ENCODE data around the gene AKAP7. TPM values are rescaled to one million over a fixed set of nuclear protein-coding genes. Genes with fewer than 3 reads are reported as not detected.

AKAP7 gene
- total RNA-seq, 1 experiment from 2014 or later, result 3.1 TPM

DNA sequence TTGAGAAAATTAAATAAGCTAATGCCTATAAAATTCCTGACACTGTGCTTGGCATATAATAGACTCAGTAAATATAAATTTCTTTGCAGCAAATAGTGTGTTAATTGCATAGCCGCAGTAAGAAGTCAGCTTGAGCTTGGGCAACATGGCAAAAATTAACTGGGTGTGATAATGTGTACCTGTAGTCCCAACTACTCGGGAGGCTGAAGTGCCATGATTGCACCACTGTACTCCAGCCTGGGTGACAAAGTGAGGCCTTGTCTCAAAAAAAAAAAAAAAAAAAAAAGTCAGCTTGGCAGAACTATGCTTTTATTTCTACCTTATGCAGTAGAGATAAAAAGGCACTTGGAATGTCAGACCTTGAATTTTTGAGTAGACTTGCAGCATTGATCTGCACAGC lies 121.8 kb downstream of the AKAP7 start (continued):
- TF ChIP-seq REST (IDR thresholded peaks at IDR 0.05; ENCODE audit: low read depth) (no peak), POLR2AphosphoS5 (IDR thresholded peaks at IDR 0.05; ENCODE audit: low read depth, low read length) (no peak), ELF1 (IDR thresholded peaks at IDR 0.05; ENCODE audit: borderline replicate concordance, low read depth) (no peak), JUND (IDR thresholded peaks at IDR 0.05) (no peak)
- TF ChIP-seq, protein P1, sequence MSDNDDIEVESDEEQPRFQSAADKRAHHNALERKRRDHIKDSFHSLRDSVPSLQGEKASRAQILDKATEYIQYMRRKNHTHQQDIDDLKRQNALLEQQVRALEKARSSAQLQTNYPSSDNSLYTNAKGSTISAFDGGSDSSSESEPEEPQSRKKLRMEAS (IDR thresholded peaks at IDR 0.05), result no peak
- TF ChIP-seq, protein P2, sequence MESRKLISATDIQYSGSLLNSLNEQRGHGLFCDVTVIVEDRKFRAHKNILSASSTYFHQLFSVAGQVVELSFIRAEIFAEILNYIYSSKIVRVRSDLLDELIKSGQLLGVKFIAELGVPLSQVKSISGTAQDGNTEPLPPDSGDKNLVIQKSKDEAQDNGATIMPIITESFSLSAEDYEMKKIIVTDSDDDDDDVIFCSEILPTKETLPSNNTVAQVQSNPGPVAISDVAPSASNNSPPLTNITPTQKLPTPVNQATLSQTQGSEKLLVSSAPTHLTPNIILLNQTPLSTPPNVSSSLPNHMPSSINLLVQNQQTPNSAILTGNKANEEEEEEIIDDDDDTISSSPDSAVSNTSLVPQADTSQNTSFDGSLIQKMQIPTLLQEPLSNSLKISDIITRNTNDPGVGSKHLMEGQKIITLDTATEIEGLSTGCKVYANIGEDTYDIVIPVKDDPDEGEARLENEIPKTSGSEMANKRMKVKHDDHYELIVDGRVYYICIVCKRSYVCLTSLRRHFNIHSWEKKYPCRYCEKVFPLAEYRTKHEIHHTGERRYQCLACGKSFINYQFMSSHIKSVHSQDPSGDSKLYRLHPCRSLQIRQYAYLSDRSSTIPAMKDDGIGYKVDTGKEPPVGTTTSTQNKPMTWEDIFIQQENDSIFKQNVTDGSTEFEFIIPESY (IDR thresholded peaks at IDR 0.05; ENCODE audit: extremely low read depth, insufficient replicate concordance, low read length), result no peak

DNA sequence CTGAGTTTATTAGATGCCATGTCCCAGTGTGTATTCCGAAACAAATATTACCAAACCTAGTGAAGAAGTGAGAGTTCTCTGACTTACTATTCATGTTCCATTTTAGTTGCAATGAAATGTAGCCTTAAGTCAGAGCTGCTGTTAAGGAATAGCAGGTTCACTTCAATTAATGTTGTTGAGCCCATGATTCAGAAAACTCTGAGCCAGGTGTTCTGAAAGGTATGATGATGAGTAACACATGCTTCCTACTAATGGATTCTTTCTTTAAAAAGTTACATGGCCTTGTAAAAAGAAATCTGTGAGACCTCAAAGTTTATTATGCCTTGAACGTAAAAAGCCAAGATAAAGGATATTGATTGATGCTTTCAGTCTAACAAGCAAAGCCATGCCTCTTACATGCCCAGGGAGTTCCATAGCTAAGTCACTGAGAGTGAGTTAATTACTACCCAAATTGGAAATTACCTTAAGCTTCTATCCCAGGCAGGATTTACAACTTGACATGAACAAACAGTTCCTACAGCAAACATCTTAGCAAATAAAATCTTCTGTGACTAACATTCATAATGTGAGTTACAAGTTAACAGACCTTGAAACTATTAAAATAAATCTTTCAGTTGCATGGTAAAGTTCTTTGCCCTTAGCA lies 122.9 kb downstream of the AKAP7 start:
- CTCF ChIA-PET, result no interaction called here
- Histone ChIP-seq H4K20me1 (ENCODE audit: insufficient read depth) (no peaks in the 10 kb centered on the region), H3K27ac (ENCODE audit: low read depth, low read length) (no peak overlapping the region), H3K4me1 (ENCODE audit: control insufficient read depth in 1 of 2, insufficient read depth in 2 of 2, low read length in 2 of 2) (peaks cover 8 to 12% of the 10 kb centered on the region in 2 experiments), H3K36me3 (ENCODE audit: control insufficient read depth in 1 of 2, insufficient read depth in 2 of 2, low read length in 2 of 2) (no peaks in the 10 kb centered on the region), H3K4me2 (ENCODE audit: low read length) (no peak overlapping the region), H3K27me3 (ENCODE audit: insufficient read depth, low read length) (no peaks in the 10 kb centered on the region), H3K9me2 (ENCODE audit: insufficient read depth) (no peaks in the 10 kb centered on the region), H3K4me3 (replicated peaks in 1 of 2; ENCODE audit: low read depth in 1 of 2, low read length in 2 of 2) (no peak overlapping the region), H3K9me3 (ENCODE audit: control insufficient read depth in 1 of 2, insufficient read depth in 1 of 2, low read depth in 1 of 2, low read length in 2 of 2) (no peaks in the 10 kb centered on the region), H3K9ac (ENCODE audit: low read length) (no peak overlapping the region), H2AFZ (ENCODE audit: low read depth, low read length, poor library complexity, severe bottlenecking) (no peak overlapping the region), H3K79me2 (ENCODE audit: insufficient read depth, low read length) (no peaks in the 10 kb centered on the region)
- RAD21 ChIA-PET (ENCODE audit: low non-redundant PET in 1 of 2, low total read pairs in 2 of 2, uncharacterized antibody in 2 of 2, unreplicated experiment in 2 of 2), result no interaction called here
- TF ChIP-seq, protein P2 (IDR thresholded peaks at IDR 0.05; ENCODE audit: extremely low read depth, insufficient replicate concordance, low read length), result no peak
- TF ChIP-seq POLR2A (IDR thresholded peaks at IDR 0.05; ENCODE audit: borderline replicate concordance, extremely low read depth, insufficient read depth, insufficient read length), result no peak
- no TSS peak for BruUV-seq (replicated peaks)
- POLR2A ChIA-PET, result no interaction called here
- no peak for DNase-seq (ENCODE audit: low read depth, low spot score)
- intact Hi-C loops (cut with micrococcal nuclease), result no loop called here
- ATAC-seq, result no peak
